Ectodermal cell (in vitro differentiated cells): ENCODE data around the gene SLC35G1.

ENCODE experiments used
- H3K27ac ChIP-seq: 2 replicates; pipeline ENCODE4 v1.7.0; 2013; ENCODE audit warnings: mild to moderate bottlenecking, low read depth, low read length; ENCODE audit not compliant: insufficient read depth, poor library complexity, severe bottlenecking
- H3K27me3 ChIP-seq: 2 replicates; pipeline ENCODE4 v1.7.0; 2013; ENCODE audit warnings: mild to moderate bottlenecking, low read length; ENCODE audit not compliant: insufficient read depth, control insufficient read depth, poor library complexity, severe bottlenecking
- H3K36me3 ChIP-seq: one replicate; pipeline ENCODE4 v1.7.0; 2013; ENCODE audit warnings: low read length; ENCODE audit not compliant: control insufficient read depth, insufficient read depth
- H3K4me1 ChIP-seq: one replicate; pipeline ENCODE4 v1.7.0; 2013; ENCODE audit warnings: low read length; ENCODE audit not compliant: control insufficient read depth, insufficient read depth
- H3K4me3 ChIP-seq: 2 replicates; pipeline ENCODE4 v1.7.0; 2013; ENCODE audit warnings: low read depth, low read length, control low read depth; ENCODE audit not compliant: insufficient read depth
- H3K9me3 ChIP-seq: 2 replicates; pipeline ENCODE4 v1.7.0; 2013; ENCODE audit warnings: mild to moderate bottlenecking, low read length, moderate library complexity; ENCODE audit not compliant: control insufficient read depth
- WGBS, 2 experiments: methylation state at CpG; one replicate each; pipeline ENCODE4 v1.1.7; 2013; ENCODE audit warnings: missing lambda C conversion rate in 2 of 2; 5-methylcytosine and 5-hydroxymethylcytosine counted together

The SLC35G1 gene

GRCh38 chr10:93859049-93859655 lies 34.6 kb upstream of the SLC35G1 start:
- Histone ChIP-seq H3K27me3 (no peaks in the 10 kb centered on the region), H3K36me3 (no peaks in the 10 kb centered on the region), H3K4me1 (no peaks in the 10 kb centered on the region), H3K27ac (no peak overlapping the region), H3K9me3 (no peaks in the 10 kb centered on the region), H3K4me3 (no peak overlapping the region)
- WGBS, 2 experiments, result 60 to 69% methylated on average over 2 to 3 of the region's 3 CpGs

DNA sequence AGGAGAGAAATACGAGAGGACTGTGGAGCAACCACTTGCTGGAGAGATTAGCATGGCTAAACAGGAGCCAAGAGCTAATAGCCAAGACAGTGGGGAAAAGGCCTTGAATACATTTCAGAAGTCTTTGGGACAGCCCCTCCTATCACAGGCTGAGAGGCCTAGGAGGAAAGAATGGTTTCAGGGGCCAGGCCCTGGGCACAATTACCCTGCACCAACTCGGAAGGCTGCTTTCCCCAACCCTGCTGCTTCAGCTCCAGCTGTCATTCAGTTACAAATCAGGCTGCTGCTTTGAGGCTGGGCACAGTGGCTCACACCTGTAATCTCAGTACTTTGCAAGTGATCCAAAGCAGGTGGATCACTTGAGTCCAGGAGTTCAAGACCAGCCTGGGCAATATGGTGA lies 32.0 kb upstream of the SLC35G1 start:
- WGBS, 2 experiments, result 89 to 90% methylated on average over 2 of the region's 2 CpGs

GRCh38 chr10:93865794-93866425 lies 27.9 kb upstream of the SLC35G1 start:
- no peaks in the 10 kb centered on the region for H3K27me3 ChIP-seq
- WGBS, 2 experiments, result 91 to 94% methylated on average over 5 of the region's 6 CpGs
- H3K4me1 ChIP-seq, result no peaks in the 10 kb centered on the region
- H3K9me3 ChIP-seq, result no peaks in the 10 kb centered on the region
- no peak overlapping the region for H3K27ac ChIP-seq
- H3K36me3 ChIP-seq, result no peaks in the 10 kb centered on the region
- no peak overlapping the region for H3K4me3 ChIP-seq

More for the DNA sequence above, 32.0 kb upstream of the SLC35G1 start:
- Histone ChIP-seq H3K27ac (no peak overlapping the region), H3K4me1 (no peaks in the 10 kb centered on the region), H3K36me3 (no peaks in the 10 kb centered on the region), H3K4me3 (no peak overlapping the region), H3K9me3 (no peaks in the 10 kb centered on the region), H3K27me3 (no peaks in the 10 kb centered on the region)

GRCh38 chr10:93867525-93867924 lies 26.3 kb upstream of the SLC35G1 start:
- Histone ChIP-seq H3K9me3 (no peaks in the 10 kb centered on the region), H3K36me3 (no peaks in the 10 kb centered on the region), H3K27ac (no peak overlapping the region), H3K27me3 (no peaks in the 10 kb centered on the region), H3K4me3 (no peak overlapping the region), H3K4me1 (no peaks in the 10 kb centered on the region)
- WGBS, 2 experiments, result 92 to 100% methylated on average over 1 of the region's 1 CpG

DNA sequence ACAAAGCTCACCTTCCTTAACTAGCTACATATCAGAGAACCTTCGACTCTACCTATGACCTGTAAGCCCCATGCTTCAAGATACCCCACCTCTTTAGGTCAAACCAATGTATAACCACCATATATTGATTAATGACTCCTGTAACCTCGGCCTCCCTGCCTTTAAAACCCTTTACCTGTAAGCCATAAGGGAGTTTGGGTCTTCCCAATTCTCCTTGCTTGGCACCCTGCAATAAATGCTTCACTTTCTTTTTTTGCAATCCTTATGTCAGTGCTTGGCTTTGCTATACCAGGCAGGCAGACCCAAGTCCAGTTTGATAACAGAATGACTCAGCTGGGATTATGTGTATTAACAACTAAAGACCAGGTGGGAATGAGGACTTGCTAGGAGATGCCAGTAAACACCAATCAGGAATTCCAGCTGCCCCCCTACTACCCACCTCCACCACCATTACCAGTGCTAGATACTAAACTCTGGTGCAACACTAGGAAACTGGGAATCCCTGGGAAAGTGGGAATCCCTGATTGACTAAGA lies 22.0 kb upstream of the SLC35G1 start:
- no peaks in the 10 kb centered on the region for H3K27me3 ChIP-seq
- H3K27ac ChIP-seq, result no peak overlapping the region
- no peak overlapping the region for H3K4me3 ChIP-seq
- H3K9me3 ChIP-seq, result no peaks in the 10 kb centered on the region
- H3K4me1 ChIP-seq, result no peaks in the 10 kb centered on the region
- no peaks in the 10 kb centered on the region for H3K36me3 ChIP-seq
- 89 to 95% methylated on average over 2 of the region's 2 CpGs for WGBS, 2 experiments

- H3K36me3 ChIP-seq, result no peaks in the 10 kb centered on the region
- 91 to 94% methylated on average over 2 of the region's 2 CpGs for WGBS, 2 experiments
- no peak overlapping the region for H3K27ac ChIP-seq
Observed at GRCh38 chr10:93872375-93873158, 21.2 kb upstream of the SLC35G1 start.

GRCh38 chr10:93873420-93874115 lies 20.2 kb upstream of the SLC35G1 start:
- Histone ChIP-seq H3K9me3 (no peaks in the 10 kb centered on the region), H3K4me3 (no peak overlapping the region), H3K27me3 (no peaks in the 10 kb centered on the region), H3K36me3 (no peaks in the 10 kb centered on the region), H3K27ac (no peak overlapping the region), H3K4me1 (no peaks in the 10 kb centered on the region)
- 86 to 89% methylated on average over 4 to 6 of the region's 6 CpGs for WGBS, 2 experiments

More at GRCh38 chr10:93872375-93873158, 21.2 kb upstream of the SLC35G1 start:
- Histone ChIP-seq H3K9me3 (no peaks in the 10 kb centered on the region), H3K4me3 (no peak overlapping the region), H3K4me1 (no peaks in the 10 kb centered on the region), H3K27me3 (no peaks in the 10 kb centered on the region)

DNA sequence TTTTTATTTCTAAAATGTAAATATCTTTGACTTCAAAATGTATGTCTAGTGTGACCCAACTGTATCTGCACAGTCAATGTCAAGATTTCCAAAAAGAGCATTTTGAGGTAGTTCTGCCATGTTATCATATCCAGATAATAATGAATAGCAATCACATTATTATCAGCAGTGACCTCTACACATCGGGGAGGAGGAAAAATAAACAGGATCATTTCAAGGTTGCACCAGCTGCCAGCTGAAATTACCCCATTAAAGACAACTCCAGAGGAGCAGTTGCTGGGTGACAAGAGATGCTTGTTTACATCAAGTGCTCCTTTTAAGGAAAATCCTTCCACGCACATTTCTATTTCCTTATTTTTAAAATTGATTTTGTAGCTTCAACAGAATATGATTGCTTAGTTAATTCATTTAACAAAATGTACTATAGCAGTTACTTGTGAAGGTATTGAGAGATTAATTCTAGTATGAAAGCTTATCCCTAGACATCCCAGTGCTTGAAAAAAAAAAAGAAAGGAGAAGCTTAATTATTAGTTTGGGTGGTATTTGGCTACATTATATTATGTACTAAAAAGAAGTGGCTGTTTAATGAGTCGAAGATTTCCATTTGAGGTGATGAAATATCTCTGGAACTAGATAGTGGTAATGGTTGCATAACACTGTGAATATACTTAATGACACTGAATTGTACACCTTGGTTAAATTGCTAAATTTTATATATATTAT lies 19.3 kb upstream of the SLC35G1 start:
- Histone ChIP-seq H3K4me3 (no peak overlapping the region), H3K27ac (no peak overlapping the region), H3K36me3 (no peaks in the 10 kb centered on the region), H3K4me1 (no peaks in the 10 kb centered on the region), H3K27me3 (no peaks in the 10 kb centered on the region), H3K9me3 (no peaks in the 10 kb centered on the region)
- WGBS, 2 experiments, result 97% methylated on average over 2 to 3 of the region's 3 CpGs

GRCh38 chr10:93875032-93875358 lies 18.8 kb upstream of the SLC35G1 start:
- 98 to 100% methylated on average over 2 of the region's 2 CpGs for WGBS, 2 experiments
- Histone ChIP-seq H3K27me3 (no peaks in the 10 kb centered on the region), H3K9me3 (no peaks in the 10 kb centered on the region), H3K27ac (no peak overlapping the region), H3K4me3 (no peak overlapping the region), H3K36me3 (no peaks in the 10 kb centered on the region), H3K4me1 (no peaks in the 10 kb centered on the region)
